ENCODE data around the gene ATIC.

ATIC gene

GRCh38 chr2:215361211-215361875, 49.5 kb downstream of the ATIC start:
- DNase-seq (ENCODE audit: low read depth) = no peak

DNA sequence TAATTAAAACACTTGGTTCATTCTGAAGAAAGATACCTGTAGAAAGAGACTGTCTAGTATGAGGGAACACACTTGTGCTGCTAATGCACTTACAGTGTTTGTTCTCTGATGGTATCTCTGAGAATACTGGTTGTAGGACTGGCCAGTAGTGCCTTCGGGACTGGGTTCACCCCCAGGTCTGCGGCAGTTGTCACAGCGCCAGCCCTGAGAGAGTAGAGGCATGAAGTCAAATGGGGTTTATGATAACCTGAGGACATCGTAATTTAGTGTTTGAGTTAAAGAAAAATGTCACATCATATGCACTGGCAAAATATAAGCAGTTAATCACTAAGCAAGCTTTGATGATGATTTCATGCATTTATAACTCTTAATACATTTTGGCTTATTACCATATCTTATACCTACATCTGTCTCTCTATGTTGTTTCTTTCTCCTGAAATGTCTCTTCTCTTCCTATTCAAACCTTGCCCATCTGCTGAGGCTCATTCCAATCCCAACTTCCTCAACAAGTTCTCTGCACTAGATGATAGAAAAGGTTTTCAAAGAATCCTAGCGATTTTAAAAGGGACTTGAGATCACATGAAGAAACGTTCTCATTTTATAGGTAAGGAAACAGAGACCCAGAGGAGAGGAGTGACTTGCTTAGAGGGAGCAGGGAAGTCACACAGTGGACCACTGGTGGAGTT, 50.2 kb downstream of the ATIC start:
- no peak for DNase-seq (ENCODE audit: low read depth)

DNA sequence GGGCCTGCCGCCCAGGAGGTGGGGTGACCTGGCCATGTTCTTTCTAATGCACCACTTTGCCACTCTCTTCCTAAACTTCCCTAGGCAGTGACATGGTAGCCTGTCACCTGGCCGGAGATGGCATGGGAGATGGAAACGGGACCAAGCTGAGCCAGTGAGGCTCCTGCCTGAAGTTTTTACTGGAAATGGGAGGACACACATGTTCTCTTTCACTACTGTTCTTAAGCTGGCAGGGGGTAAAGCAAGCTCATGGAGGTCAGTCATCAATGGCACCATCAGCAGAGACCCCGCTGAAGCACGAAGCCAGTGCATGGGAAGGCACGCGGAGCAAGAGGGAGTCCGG, 50.7 kb downstream of the ATIC start:
- no peak for DNase-seq (ENCODE audit: low read depth)

DNA sequence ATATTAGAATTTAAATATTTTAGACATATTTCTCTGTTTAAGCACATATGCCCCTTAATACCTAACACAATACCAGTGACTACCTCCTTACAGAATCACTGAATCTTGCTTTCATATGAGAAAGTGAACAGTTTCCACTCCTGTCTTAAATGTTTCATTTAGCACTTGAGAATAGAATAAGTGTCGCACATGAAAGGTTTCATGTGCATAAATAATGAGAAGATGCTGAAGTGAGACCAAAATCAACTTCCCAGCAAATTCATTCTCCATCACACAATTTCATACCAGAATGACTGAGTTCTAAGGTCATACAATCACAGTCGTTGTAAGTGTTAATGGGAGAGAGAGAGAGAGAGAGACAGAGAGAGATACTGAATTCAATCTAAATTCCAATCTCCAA, 51.2 kb downstream of the ATIC start:
- DNase-seq (ENCODE audit: low read depth) = no peak

DNA sequence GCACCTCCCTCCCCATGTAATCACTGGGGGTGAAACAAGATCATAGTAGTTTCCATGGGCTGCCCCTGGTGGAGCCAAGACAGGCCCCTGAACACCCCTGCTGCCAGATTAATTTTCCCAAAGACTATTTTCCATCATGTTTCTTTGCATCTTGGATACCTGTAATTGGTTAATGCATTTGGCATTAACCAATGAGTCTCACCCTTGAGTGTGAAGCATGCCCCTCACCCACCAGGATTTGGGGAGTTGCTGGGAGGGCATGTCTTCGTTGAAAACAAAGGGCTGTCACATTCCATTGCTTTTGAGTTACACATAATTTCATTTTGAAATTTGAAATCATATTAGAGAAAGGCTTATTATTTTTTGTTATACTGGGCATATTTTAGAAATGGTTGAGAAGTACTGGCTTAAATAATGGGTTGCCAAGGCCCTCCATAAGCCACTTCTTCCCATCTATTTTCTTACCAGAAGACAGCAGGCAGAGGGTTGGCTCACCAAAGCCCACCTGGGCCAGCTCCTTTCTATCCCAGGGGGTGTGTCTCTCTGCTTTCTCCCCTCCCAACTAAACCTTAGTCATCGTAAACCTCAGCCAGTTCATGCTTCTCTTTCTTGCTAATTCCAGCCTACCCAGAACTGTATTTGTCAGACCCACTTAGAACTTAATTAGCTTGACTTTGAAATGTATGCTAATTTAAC, 51.8 kb downstream of the ATIC start:
- DNase-seq (ENCODE audit: low read depth) = no peak

- DNase-seq (ENCODE audit: low read depth) = no peak
These were observed 52.6 kb downstream of the ATIC start for GRCh38 chr2:215364157-215365155.

- DNase-seq (ENCODE audit: low read depth) = no peak
These were observed 53.4 kb downstream of the ATIC start for GRCh38 chr2:215365184-215365658.

DNA sequence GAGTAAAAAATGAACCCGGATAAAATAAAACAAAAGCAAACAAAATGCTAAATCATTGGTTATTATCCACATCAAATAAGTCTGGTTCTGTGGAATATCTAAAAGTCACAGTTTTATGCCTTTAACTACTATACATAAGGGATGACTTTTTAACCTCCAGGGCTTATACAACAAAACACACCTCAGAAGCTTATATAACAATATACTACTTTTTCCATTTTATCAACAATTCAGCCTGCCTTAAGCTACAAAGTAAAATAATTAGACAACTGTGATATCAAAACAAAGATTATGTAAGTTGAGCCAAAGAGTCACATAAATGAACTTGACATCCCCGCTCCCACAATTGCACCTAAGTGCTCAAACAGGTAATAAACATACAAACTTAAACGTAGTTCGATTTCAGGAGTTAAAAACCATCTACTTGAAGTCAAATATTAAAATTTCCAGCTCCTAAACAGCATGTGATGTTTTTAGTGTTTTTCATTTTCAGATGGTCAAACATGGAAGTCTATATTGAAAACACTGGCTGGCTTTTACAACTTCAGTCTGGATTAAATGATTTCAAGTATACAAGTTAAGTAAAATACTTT, 54.7 kb downstream of the ATIC start:
- DNase-seq (ENCODE audit: low read depth) = no peak

- no peak for DNase-seq (ENCODE audit: low read depth)
These were observed 56.0 kb downstream of the ATIC start for GRCh38 chr2:215367662-215368492.

DNA sequence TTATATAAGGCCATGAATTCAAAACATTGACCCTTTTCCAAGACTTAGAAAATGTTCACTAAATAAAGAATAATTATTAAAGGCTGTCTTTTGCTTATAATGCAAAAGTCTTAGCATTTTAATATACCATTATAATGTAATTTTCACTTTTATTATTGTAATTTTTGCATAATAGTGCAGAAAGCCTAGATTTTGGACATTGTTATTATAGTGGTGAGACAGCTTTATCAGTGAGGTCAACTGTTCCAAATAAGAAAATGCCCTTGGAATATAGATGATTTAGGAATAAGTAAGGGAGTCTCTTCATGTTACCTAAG, 56.6 kb downstream of the ATIC start:
- no peak for DNase-seq (ENCODE audit: low read depth)

GRCh38 chr2:215369181-215369760, 57.4 kb downstream of the ATIC start:
- DNase-seq (ENCODE audit: low read depth) = no peak

DNA sequence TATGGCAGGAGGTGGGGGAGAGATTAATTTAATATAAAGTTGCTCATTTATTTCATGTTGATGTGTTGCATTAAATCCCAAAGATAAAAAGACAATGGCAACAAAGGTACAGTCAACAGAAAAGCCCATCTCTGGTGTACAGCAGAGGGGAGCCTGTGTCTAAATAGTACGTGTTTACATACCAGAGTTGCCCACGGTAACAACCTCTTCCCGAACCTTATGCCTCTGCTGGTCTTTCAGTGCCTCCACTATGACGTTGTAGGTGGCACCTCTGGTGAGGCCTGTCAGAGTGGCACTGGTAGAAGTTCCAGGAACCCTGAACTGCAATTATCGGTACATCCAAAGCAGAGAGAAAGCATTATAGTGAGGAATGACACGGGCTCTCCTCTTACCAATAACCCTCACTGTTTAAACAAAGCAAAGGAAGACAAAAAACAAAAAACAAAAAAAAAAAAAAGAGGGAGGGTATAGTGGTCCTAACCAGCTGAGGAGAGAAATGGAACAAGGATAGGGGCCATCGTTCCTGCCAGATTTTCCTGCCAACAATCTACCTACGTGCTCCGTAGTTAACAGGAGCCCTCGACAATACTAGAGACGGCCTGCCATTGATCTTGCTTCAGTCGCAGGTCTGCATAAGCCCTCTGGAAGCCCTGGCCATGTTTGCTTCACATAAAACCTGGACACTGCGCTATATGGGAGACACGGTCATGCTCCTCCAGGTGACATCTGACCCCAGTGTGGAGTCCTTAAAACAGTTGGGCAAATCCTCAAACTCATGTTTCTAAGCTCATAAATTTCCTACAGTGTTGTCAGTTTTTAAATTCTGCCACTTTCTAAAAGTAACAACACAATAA, 58.5 kb downstream of the ATIC start:
- DNase-seq (ENCODE audit: low read depth) = no peak

GRCh38 chr2:215371915-215372897, 60.3 kb downstream of the ATIC start:
- no peak for DNase-seq (ENCODE audit: low read depth)

DNA sequence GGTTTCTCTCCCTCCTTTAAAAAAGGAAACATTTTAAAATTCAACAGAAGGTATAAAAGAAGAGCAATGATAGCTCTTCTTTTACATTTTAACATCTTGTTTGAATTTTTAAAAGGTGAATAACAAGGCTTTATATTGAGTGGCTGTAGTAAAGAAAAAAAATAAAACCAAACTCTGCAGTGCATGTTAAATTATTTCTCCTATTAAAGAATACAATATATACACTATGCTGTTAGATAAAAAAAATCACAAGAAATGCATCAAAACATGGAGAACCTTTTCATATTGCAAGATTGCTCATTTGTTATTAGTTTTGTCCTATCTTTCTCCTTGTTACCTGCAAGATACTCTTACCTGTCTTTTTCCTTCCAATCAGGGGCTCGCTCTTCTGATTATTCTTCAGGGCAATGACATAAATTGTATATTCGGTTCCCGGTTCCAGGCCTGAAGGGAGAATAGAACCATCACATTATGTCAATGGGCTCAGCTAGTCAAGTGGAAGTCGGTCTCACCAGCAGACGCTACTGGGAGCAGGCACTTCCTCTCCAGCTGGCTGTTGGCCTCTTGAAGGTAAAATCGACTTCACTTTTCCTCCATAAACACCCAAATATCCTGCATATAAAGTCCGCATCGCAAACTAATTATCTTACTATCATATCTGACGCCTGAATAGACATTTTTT, 61.2 kb downstream of the ATIC start:
- DNase-seq (ENCODE audit: low read depth) = no peak

DNA sequence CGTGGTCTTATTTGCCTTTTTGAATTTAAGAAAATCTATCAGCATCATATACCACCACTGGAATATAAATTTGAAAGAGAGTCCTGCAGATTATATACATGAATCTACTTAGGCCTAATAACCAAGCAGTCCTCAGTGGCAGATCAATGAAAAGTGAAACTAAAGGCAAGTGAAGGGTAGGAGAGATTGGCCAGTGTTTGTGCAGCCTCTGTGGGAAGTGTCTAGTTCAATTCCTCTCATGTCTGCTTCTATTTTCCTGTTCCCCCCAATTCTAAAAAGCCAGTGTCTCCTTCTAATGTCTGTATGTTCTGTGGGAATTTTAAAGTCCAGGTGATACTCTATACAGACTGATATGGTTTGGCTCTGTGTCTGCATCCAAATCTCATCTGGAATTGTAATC, 62.1 kb downstream of the ATIC start:
- DNase-seq (ENCODE audit: low read depth) = no peak

DNA sequence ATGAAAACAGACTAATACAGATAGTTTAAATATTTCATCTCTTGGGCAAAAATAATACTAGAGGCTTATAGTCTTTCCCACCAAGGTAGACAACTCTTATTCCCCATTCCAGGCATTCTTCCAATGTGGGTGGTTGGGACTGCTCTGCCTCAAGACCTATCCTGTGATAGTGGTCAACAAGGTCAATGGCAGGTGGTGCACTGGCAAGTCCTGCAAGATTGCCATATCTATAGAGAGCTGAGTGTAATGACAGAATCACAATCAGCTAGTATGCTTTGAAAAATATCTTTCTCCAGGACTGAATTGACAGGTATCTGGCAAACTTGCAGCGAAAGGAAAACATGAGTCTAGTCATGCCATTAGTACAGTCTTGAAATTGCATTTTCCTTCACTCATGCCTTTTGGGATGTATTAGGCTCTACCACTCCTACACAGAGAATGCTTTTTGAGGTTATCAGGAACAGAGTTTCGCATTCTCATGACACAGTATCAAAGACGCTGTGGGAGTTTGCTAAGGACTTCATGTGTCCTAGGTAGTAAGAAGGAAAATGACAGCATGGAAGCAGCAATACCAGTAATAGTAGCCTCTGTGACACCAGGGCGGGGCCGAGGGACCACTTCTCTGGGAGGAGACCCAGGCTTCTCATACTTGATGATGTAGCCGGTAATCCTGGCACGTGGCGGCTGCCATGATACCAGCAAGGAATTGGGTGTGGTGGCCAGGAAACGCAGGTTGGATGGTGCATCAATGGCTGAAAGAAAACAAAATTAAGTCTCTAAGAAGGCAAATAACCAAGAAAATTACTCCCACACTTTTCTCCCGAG, 63.0 kb downstream of the ATIC start:
- DNase-seq (ENCODE audit: low read depth) = no peak

GRCh38 chr2:215375467-215375830, 63.6 kb downstream of the ATIC start:
- no peak for DNase-seq (ENCODE audit: low read depth)
